PC-3 (cell line): Measurements from ENCODE around the gene FARS2. TPM values are rescaled to one million over a fixed set of nuclear protein-coding genes. Genes with fewer than 3 reads are reported as not detected.
A peak's percentile ranks its signal among the peaks of the same experiment; 100 is the strongest.

Experiments
- ATAC-seq: fragments of 200-7000 bp; cut with Tn5 transposase; 2 replicates; pipeline ENCODE4 v1.9.1; 2020; ENCODE audit warnings: mild to moderate bottlenecking, moderate library complexity
- BruUV-seq: library from RNA; stranded (reverse); fragments of 400-500 nt; replicated peaks from 2 replicates; lab custom pipeline; 2021; lab: Mats Ljungman, UMichigan
- CTCF ChIA-PET: fragments of 300-600 bp; sonication (Branson Sonifier 250); formaldehyde crosslinking; loops from one replicate; lab custom pipeline; 2022; ENCODE audit warnings: antibody characterized with exemption; lab: Charles Lee
- POLR2A ChIA-PET: fragments of 300-600 bp; sonication (Branson Sonifier 250); formaldehyde crosslinking; loops from one replicate; lab custom pipeline; 2022; ENCODE audit warnings: antibody characterized with exemption; ENCODE audit not compliant: unreplicated experiment; lab: Charles Lee
- DNase-seq: peaks from one replicate; pipeline ENCODE4 v3.0.0-alpha.2; 2015
- H2AFZ ChIP-seq: fragments of 300-600 bp; sonication (generic); 2 replicates; pipeline ENCODE4 v1.6.0; 2016; ENCODE audit warnings: antibody characterized with exemption, low read length
- H3F3A ChIP-seq: fragments of 300-600 bp; sonication (generic); one replicate; pipeline ENCODE4 v1.6.0; 2017; ENCODE audit warnings: antibody characterized with exemption, low read length, control low read depth, mild to moderate bottlenecking; ENCODE audit not compliant: unreplicated experiment
- H3K27ac ChIP-seq: fragments of 300-600 bp; sonication (generic); 2 replicates; pipeline ENCODE4 v1.5.1; 2016; ENCODE audit warnings: mild to moderate bottlenecking, low read length
- H3K27me3 ChIP-seq: fragments of 300-600 bp; sonication (generic); 2 replicates; pipeline ENCODE4 v1.6.1; 2016; ENCODE audit warnings: low read length, mixed read lengths
- H3K36me3 ChIP-seq: fragments of 300-600 bp; sonication (generic); 2 replicates; pipeline ENCODE4 v1.6.1; 2016; ENCODE audit warnings: low read depth, mixed run types, low read length, mixed read lengths
- H3K4me1 ChIP-seq: fragments of 300-600 bp; sonication (generic); 2 replicates; pipeline ENCODE4 v1.5.1; 2016; ENCODE audit warnings: low read length; ENCODE audit not compliant: insufficient read depth
- H3K4me2 ChIP-seq: fragments of 300-600 bp; sonication (generic); 2 replicates; pipeline ENCODE4 v1.6.0; 2016; ENCODE audit warnings: low read length
- H3K4me3 ChIP-seq: fragments of 300-600 bp; sonication (generic); 2 replicates; pipeline ENCODE4 v1.5.1; 2016; ENCODE audit warnings: mild to moderate bottlenecking, low read length, mixed read lengths
- H3K79me2 ChIP-seq: fragments of 300-600 bp; sonication (generic); 2 replicates; pipeline ENCODE4 v1.6.1; 2017; ENCODE audit warnings: low read length, mixed read lengths
- H3K9ac ChIP-seq: fragments of 300-600 bp; sonication (generic); 2 replicates; pipeline ENCODE4 v1.6.0; 2016; ENCODE audit warnings: mild to moderate bottlenecking, low read length
- H3K9me2 ChIP-seq: fragments of 300-600 bp; sonication (generic); replicated peaks from 2 replicates; pipeline ENCODE4 v1.6.1; 2016; ENCODE audit warnings: mixed run types, low read length, mixed read lengths
- H3K9me3 ChIP-seq: fragments of 300-600 bp; sonication (generic); 2 replicates; pipeline ENCODE4 v1.6.1; 2016; ENCODE audit warnings: low read length, mixed read lengths
- H4K20me1 ChIP-seq: fragments of 300-600 bp; sonication (generic); 2 replicates; pipeline ENCODE4 v1.6.1; 2016; ENCODE audit warnings: low read length, mixed read lengths
- EZH2 ChIP-seq: fragments of 300-600 bp; sonication (generic); IDR thresholded peaks from one replicate; pipeline ENCODE4 v1.6.1; 2017; ENCODE audit warnings: antibody characterized with exemption, mild to moderate bottlenecking, low read length; ENCODE audit not compliant: unreplicated experiment
- EZH2phosphoT487 ChIP-seq: fragments of 300-600 bp; sonication (generic); IDR thresholded peaks from 2 replicates; pipeline ENCODE4 v1.6.1; 2018; ENCODE audit warnings: mild to moderate bottlenecking, antibody characterized with exemption, low read length, borderline replicate concordance
- intact Hi-C: fragments of 100-400 bp; cut with micrococcal nuclease; formaldehyde crosslinking; loops from 2 replicates; pipeline ENCODE4 v1.9.0; 2023
- total RNA-seq: library from RNA; depleted of rRNA; stranded (reverse); fragments of >200 nt; gene quantifications from 2 replicates; pipeline ENCODE4 v1.2.3, GENCODE V29; 2014
- TF ChIP-seq, protein P1 (sequence below): fragments of 300-600 bp; sonication (generic); conservative IDR thresholded peaks from 2 replicates; pipeline ENCODE4 v1.5.1; 2017; ENCODE audit warnings: antibody characterized with exemption, low read depth, mild to moderate bottlenecking, low read length

Gene FARS2
- total RNA-seq, 1 experiment from 2014 or later: 23.0 TPM

DNA sequence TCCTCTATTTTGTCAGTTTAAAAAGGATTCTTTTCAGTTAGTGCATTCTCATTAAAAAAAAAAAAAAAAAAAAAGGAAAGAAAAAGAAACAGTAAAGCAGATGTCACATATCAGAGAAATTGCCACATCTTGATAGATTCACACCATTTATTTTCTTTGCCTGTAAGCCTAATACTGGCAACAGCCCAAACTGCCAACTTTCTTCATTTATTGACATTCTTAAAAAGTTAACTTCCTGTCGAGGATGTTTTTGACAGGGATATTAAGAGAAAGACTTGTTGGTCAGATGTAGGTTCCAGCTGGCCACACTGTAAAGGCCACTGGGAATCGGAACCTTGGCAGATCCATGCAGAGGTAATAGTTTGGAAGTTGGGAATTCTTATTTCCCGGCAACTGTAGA, 412.8 kb downstream of the FARS2 start:
- H3K4me2 ChIP-seq: no peak overlapping the region
- H3K27me3 ChIP-seq: no peaks in the 10 kb centered on the region
- BruUV-seq: no TSS peak
- H3K36me3 ChIP-seq: no peaks in the 10 kb centered on the region
- no peak overlapping the region for H3K27ac ChIP-seq
- H3K4me3 ChIP-seq: no peak overlapping the region
- H3F3A ChIP-seq: no peaks in the 10 kb centered on the region
- H3K9me2 ChIP-seq: no peaks in the 10 kb centered on the region
- no peaks in the 10 kb centered on the region for H3K9me3 ChIP-seq
- DNase-seq (no peak), ATAC-seq (no peak)
- no peak overlapping the region for H2AFZ ChIP-seq
- H3K9ac ChIP-seq: no peak overlapping the region
- TF ChIP-seq EZH2 (no peak), EZH2phosphoT487 (no peak)
- TF ChIP-seq, protein P1, sequence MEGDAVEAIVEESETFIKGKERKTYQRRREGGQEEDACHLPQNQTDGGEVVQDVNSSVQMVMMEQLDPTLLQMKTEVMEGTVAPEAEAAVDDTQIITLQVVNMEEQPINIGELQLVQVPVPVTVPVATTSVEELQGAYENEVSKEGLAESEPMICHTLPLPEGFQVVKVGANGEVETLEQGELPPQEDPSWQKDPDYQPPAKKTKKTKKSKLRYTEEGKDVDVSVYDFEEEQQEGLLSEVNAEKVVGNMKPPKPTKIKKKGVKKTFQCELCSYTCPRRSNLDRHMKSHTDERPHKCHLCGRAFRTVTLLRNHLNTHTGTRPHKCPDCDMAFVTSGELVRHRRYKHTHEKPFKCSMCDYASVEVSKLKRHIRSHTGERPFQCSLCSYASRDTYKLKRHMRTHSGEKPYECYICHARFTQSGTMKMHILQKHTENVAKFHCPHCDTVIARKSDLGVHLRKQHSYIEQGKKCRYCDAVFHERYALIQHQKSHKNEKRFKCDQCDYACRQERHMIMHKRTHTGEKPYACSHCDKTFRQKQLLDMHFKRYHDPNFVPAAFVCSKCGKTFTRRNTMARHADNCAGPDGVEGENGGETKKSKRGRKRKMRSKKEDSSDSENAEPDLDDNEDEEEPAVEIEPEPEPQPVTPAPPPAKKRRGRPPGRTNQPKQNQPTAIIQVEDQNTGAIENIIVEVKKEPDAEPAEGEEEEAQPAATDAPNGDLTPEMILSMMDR: no peak
- no peaks in the 10 kb centered on the region for H4K20me1 ChIP-seq
- POLR2A ChIA-PET: no interaction called here
- intact Hi-C loops: loop anchor here (10.0 kb wide), 2 partner anchors 139 to 179 kb away; no protein-coding TSS in a partner anchor
- no peaks in the 10 kb centered on the region for H3K79me2 ChIP-seq
- CTCF ChIA-PET: no interaction called here
- peaks cover 41% of the 10 kb centered on the region for H3K4me1 ChIP-seq

DNA sequence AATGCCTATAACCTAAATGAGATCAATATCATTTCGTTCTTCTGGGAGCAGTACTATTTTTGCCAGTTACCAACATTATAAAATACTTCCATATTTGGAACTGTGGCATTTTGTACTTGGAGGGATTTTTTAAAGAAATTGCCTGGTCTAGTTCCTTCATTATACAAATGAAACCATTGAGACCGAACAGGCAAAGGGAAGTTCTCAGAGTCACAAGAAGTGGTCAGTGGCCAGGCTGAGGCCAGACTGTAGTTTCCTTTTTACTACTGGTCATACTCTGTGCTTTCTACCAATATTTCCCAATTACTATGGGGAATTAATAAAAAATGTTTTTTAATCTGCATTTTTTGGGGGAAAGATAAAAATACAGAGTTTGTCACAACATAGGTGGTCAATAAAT, 413.4 kb downstream of the FARS2 start:
- CTCF ChIA-PET: no interaction called here
- H3K27me3 ChIP-seq: no peaks in the 10 kb centered on the region
- DNase-seq (no peak), ATAC-seq (no peak)
- no peaks in the 10 kb centered on the region for H3K36me3 ChIP-seq
- H4K20me1 ChIP-seq: no peaks in the 10 kb centered on the region
- POLR2A ChIA-PET: no interaction called here
- H3K9ac ChIP-seq: no peak overlapping the region
- no peaks in the 10 kb centered on the region for H3K79me2 ChIP-seq
- no peak overlapping the region for H2AFZ ChIP-seq
- no peak overlapping the region for H3K4me3 ChIP-seq
- TF ChIP-seq EZH2 (no peak), EZH2phosphoT487 (no peak)
- TF ChIP-seq, protein P1: no peak
- no peaks in the 10 kb centered on the region for H3F3A ChIP-seq
- BruUV-seq: no TSS peak
- H3K9me2 ChIP-seq: no peaks in the 10 kb centered on the region
- no peak overlapping the region for H3K27ac ChIP-seq
- no peak overlapping the region for H3K4me2 ChIP-seq
- intact Hi-C loops: loop anchor here (10.0 kb wide), 2 partner anchors 140 to 180 kb away; no protein-coding TSS in a partner anchor
- H3K4me1 ChIP-seq: peaks cover 41% of the 10 kb centered on the region
- H3K9me3 ChIP-seq: no peaks in the 10 kb centered on the region

DNA sequence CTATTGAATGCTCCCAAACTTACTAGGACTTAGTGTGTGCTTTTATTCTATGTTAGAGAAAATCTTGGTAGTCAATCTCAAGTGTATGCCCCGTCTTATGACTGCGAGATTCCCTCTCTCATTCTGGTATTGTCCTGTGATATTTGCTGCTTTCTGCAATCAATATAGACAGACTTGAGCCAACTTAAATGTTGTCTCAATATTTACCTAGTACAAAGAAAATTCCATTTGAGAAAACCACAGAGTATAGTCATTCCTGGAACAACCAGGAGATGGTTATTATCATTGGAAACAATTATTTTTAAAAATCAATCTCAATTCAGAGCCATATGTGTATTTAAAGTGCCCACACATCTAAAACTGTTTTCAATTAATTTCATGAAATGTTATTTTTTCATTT, 415.4 kb downstream of the FARS2 start:
- Histone ChIP-seq H3K27ac (0 out of 2 replicates have a peak overlapping the region, but pooled peaks have one; percentile 31), H3K27me3 (no peaks in the 10 kb centered on the region), H4K20me1 (no peaks in the 10 kb centered on the region), H2AFZ (no peak overlapping the region), H3K79me2 (no peaks in the 10 kb centered on the region), H3K9me2 (no peaks in the 10 kb centered on the region), H3K36me3 (no peaks in the 10 kb centered on the region), H3K9ac (no peak overlapping the region), H3K4me1 (peaks cover 40% of the 10 kb centered on the region), H3F3A (no peaks in the 10 kb centered on the region), H3K4me3 (no peak overlapping the region), H3K9me3 (no peaks in the 10 kb centered on the region), H3K4me2 (peak overlapping the region; percentile 26; the same call in 1 of the 2 replicates)
- no TSS peak for BruUV-seq
- ChIA-PET CTCF (no interaction called here), POLR2A (no interaction called here)
- peak; percentile 51 for DNase-seq
- peak; percentile 52 for ATAC-seq
- intact Hi-C loops: loop anchor here (10.0 kb wide), 2 partner anchors 142 to 182 kb away; no protein-coding TSS in a partner anchor
- TF ChIP-seq EZH2phosphoT487: no peak
- TF ChIP-seq, protein P1: no peak
